Lower leg skin (tissue), 3 donors: ENCODE data around the gene AHCYL2.

Experiments
- CTCF ChIP-seq, 3 donors: fragments of 450-650 bp; IDR thresholded peaks; one replicate each; pipeline ENCODE4 v1.5.1; 2016; ENCODE audit warnings: antibody characterized with exemption in 3 of 3, mild to moderate bottlenecking in 3 of 3, moderate library complexity in 2 of 3
- POLR2A ChIP-seq, 2 donors: fragments of 450-650 bp; IDR thresholded peaks; one replicate each; pipeline ENCODE4 v1.6.1; 2016 to 2017; ENCODE audit warnings: antibody characterized with exemption in 2 of 2, mild to moderate bottlenecking in 1 of 2, moderate library complexity in 1 of 2

GRCh38 chr7:129343099-129343700, 118.4 kb downstream of the AHCYL2 start:
- no peak for TF ChIP-seq CTCF (IDR thresholded peaks at IDR 0.05)
- TF ChIP-seq POLR2A (IDR thresholded peaks at IDR 0.05), result no peak
